Mesendoderm (in vitro differentiated cells): ENCODE results near the gene WBP2NL. TPM values are rescaled to one million over a fixed set of nuclear protein-coding genes. Genes with fewer than 3 reads are reported as not detected.

Experiments used
- DNase-seq: peaks from one replicate; pipeline ENCODE4 v3.0.0; 2013
- H2AK5ac ChIP-seq: 2 replicates; pipeline ENCODE4 v1.6.1; 2013; ENCODE audit warnings: low read length, inconsistent platforms
- H2BK120ac ChIP-seq: 2 replicates; pipeline ENCODE4 v1.6.1; 2013; ENCODE audit warnings: low read depth, mild to moderate bottlenecking, low read length, moderate library complexity, mixed read lengths
- H2BK15ac ChIP-seq: replicated peaks from 2 replicates; pipeline ENCODE4 v1.6.1; 2013; ENCODE audit warnings: low read depth, mild to moderate bottlenecking, moderate library complexity
- H2BK5ac ChIP-seq: 2 replicates; pipeline ENCODE4 v1.6.1; 2013; ENCODE audit warnings: low read length, inconsistent platforms
- H3K18ac ChIP-seq: 2 replicates; pipeline ENCODE4 v1.6.1; 2013; ENCODE audit warnings: mild to moderate bottlenecking, low read length, mixed read lengths
- H3K23ac ChIP-seq: one replicate; pipeline ENCODE4 v1.6.1; 2013; ENCODE audit warnings: low read length
- H3K27ac ChIP-seq: 2 replicates; pipeline ENCODE4 v1.5.1; 2013; ENCODE audit warnings: low read depth, mild to moderate bottlenecking, inconsistent platforms, low read length, moderate library complexity
- H3K27me3 ChIP-seq: 2 replicates; pipeline ENCODE4 v1.6.1; 2013; ENCODE audit warnings: low read length, control low read depth, mild to moderate bottlenecking, inconsistent platforms; ENCODE audit not compliant: insufficient read depth, poor library complexity
- H3K36me3 ChIP-seq: 2 replicates; pipeline ENCODE4 v1.6.1; 2013; ENCODE audit warnings: low read length, inconsistent platforms; ENCODE audit not compliant: control insufficient read depth, insufficient read depth
- H3K4ac ChIP-seq: one replicate; pipeline ENCODE4 v1.6.1; 2013; ENCODE audit warnings: low read depth, mild to moderate bottlenecking, low read length, moderate library complexity
- H3K4me1 ChIP-seq: 2 replicates; pipeline ENCODE4 v1.6.1; 2013; ENCODE audit warnings: low read depth, low read length, inconsistent platforms; ENCODE audit not compliant: control insufficient read depth
- H3K4me2 ChIP-seq: 2 replicates; pipeline ENCODE4 v1.6.1; 2013; ENCODE audit warnings: low read length
- H3K4me3 ChIP-seq: 2 replicates; pipeline ENCODE4 v1.5.1; 2013; ENCODE audit warnings: mild to moderate bottlenecking, low read length
- H3K56ac ChIP-seq: one replicate; pipeline ENCODE4 v1.6.1; 2013; ENCODE audit warnings: low read length
- H3K79me1 ChIP-seq: 2 replicates; pipeline ENCODE4 v1.6.1; 2013; ENCODE audit warnings: low read length, inconsistent platforms
- H3K79me2 ChIP-seq: 2 replicates; pipeline ENCODE4 v1.6.1; 2013; ENCODE audit warnings: mild to moderate bottlenecking, low read length; ENCODE audit not compliant: control insufficient read depth, insufficient read depth
- H3K9ac ChIP-seq: 2 replicates; pipeline ENCODE4 v1.6.1; 2013; ENCODE audit warnings: low read length, inconsistent platforms
- H4K5ac ChIP-seq: one replicate; pipeline ENCODE4 v1.6.1; 2013; ENCODE audit warnings: low read length
- H4K8ac ChIP-seq: one replicate; pipeline ENCODE4 v1.6.1; 2013; ENCODE audit warnings: low read depth, mild to moderate bottlenecking, control low read depth, low read length, moderate library complexity
- WGBS: extraction: QIAGEN DNeasy Blood & Tissue Kit; methylation state at CpG from one replicate; pipeline ENCODE4 v1.1.7; 2013; ENCODE audit warnings: low lambda C conversion rate, missing lambda C conversion rate; ENCODE audit not compliant: insufficient coverage; ENCODE audit errors: extremely low coverage; 5-methylcytosine and 5-hydroxymethylcytosine counted together
- small RNA-seq: library from polyadenylated mRNA; stranded (forward); fragments of <200 nt; extraction: miRNeasy Mini kit (QIAGEN cat#:217004); gene quantifications from one replicate; pipeline ENCODE3, GENCODE V24; 2013; ENCODE audit not compliant: insufficient read depth

WBP2NL gene

DNA sequence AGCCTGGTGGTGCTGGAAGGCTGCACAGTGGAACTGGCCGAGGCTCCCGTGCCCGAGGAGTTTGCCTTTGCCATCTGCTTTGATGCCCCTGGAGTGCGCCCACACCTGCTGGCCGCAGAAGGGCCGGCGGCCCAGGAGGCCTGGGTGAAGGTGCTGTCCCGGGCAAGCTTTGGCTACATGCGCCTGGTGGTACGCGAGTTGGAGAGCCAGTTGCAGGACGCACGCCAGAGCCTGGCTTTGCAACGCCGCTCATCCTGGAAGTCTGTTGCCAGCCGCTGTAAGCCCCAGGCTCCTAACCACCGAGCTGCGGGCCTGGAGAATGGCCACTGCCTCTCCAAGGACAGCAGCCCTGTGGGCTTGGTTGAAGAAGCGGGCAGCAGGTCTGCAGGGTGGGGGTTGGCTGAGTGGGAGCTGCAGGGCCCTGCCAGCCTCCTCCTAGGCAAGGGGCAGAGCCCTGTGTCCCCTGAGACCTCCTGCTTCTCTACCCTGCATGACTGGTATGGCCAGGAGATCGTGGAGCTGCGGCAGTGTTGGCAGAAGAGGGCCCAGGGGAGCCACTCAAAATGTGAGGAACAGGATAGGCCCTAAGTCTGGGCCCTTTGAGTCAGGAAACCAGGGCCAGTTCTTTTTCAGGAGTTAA lies 79.0 kb downstream of the WBP2NL start:
- Histone ChIP-seq H4K5ac (no peak overlapping the region), H3K56ac (no peak overlapping the region), H3K79me1 (no peaks in the 10 kb centered on the region), H4K8ac (no peak overlapping the region), H3K4me1 (peaks cover 3% of the 10 kb centered on the region), H3K23ac (no peak overlapping the region), H2BK5ac (no peak overlapping the region), H3K36me3 (no peaks in the 10 kb centered on the region), H2BK15ac (no peak overlapping the region), H3K18ac (no peak overlapping the region), H2AK5ac (no peak overlapping the region), H3K4me3 (no peak overlapping the region), H3K9ac (no peak overlapping the region), H3K4me2 (no peak overlapping the region), H3K27me3 (no peaks in the 10 kb centered on the region), H3K27ac (no peak overlapping the region), H3K4ac (no peak overlapping the region), H2BK120ac (no peak overlapping the region), H3K79me2 (peaks cover 2% of the 10 kb centered on the region)
- no CpG with 5 or more reads among the region's 21 CpGs for WGBS
- DNase-seq = no peak

Small RNA genes lying within 50 kb of the gene (small RNA-seq; reads per million reads assigned to genes)
- gene SNORD13P1 = not detected
